GM11168 (cell line): ENCODE results near the gene LYG2.
"Not testable (repeated sequence)": the region's sequence is repeated elsewhere in the genome, so short reads cannot be mapped to it uniquely, and the experiment has no call there.

Source experiments
- in situ Hi-C: fragments of 300-500 bp; cut with MboI; formaldehyde crosslinking; loops from one replicate; pipeline ENCODE4 v1.12.0; 2022; ENCODE audit warnings: low sequenced_read_pairs; ENCODE audit not compliant: unreplicated experiment

Gene LYG2

GRCh38 chr2:99255491-99256318 lies at the start of gene LYG2:
Gene LYG2, minus strand, starts transcription at chr2:99255666. Its CDS starts 1,406 bp downstream, at chr2:99254260.
- in situ Hi-C loops = no loop called here

- in situ Hi-C loops = not testable (repeated sequence)
Measured at GRCh38 chr2:99301097-99301496, 45.6 kb upstream of the LYG2 start, which contains the start of gene LYG1. Gene LYG1, minus strand, starts transcription at chr2:99301197. Its CDS starts 5,527 bp downstream, at chr2:99295670.

GRCh38 chr2:99299580-99299979 lies 44.1 kb upstream of the LYG2 start:
- in situ Hi-C loops = no loop called here

GRCh38 chr2:99297994-99298393 lies 42.5 kb upstream of the LYG2 start:
- in situ Hi-C loops = no loop called here

- in situ Hi-C loops = no loop called here
Measured at GRCh38 chr2:99285526-99285925, 30.1 kb upstream of the LYG2 start.

GRCh38 chr2:99279969-99280695 lies 24.7 kb upstream of the LYG2 start:
- in situ Hi-C loops = no loop called here

- in situ Hi-C loops = no loop called here
Measured at GRCh38 chr2:99278793-99279291, 23.4 kb upstream of the LYG2 start.

- in situ Hi-C loops = not testable (repeated sequence)
Measured at GRCh38 chr2:99278195-99278765, 22.8 kb upstream of the LYG2 start.

GRCh38 chr2:99275882-99276281 lies 20.4 kb upstream of the LYG2 start:
- in situ Hi-C loops = no loop called here

GRCh38 chr2:99261242-99261641 lies 5.8 kb upstream of the LYG2 start:
- in situ Hi-C loops = no loop called here

GRCh38 chr2:99260184-99260583 lies 4.7 kb upstream of the LYG2 start:
- in situ Hi-C loops = no loop called here

- in situ Hi-C loops = no loop called here
Measured at GRCh38 chr2:99259465-99259864, 4.0 kb upstream of the LYG2 start.

GRCh38 chr2:99256677-99257076 lies 1.2 kb upstream of the LYG2 start:
- in situ Hi-C loops = no loop called here

GRCh38 chr2:99249951-99250350 lies 5.5 kb downstream of the LYG2 start:
- in situ Hi-C loops = no loop called here

GRCh38 chr2:99242151-99242550 lies 13.3 kb downstream of the LYG2 start:
- in situ Hi-C loops = no loop called here

- in situ Hi-C loops = no loop called here
Measured at GRCh38 chr2:99240431-99240830, 15.0 kb downstream of the LYG2 start.

GRCh38 chr2:99238599-99238998 lies 16.9 kb downstream of the LYG2 start:
- in situ Hi-C loops = no loop called here

- in situ Hi-C loops = not testable (repeated sequence)
Measured at GRCh38 chr2:99233177-99233576, 22.3 kb downstream of the LYG2 start.

- in situ Hi-C loops = no loop called here
Measured at GRCh38 chr2:99217929-99218501, 37.5 kb downstream of the LYG2 start.

GRCh38 chr2:99216096-99216495 lies 39.4 kb downstream of the LYG2 start:
- in situ Hi-C loops = no loop called here

- in situ Hi-C loops = no loop called here
Measured at GRCh38 chr2:99205491-99205890, 50.0 kb downstream of the LYG2 start.
